GM12864 (cell line): ENCODE data around the gene TRPT1.

Source experiments
- DNase-seq: peaks from one replicate; pipeline ENCODE4 v3.0.0-alpha.2; 2011; ENCODE audit warnings: low read depth
- H3K4me3 ChIP-seq: 2 replicates; pipeline ENCODE4 v1.5.1; 2011; ENCODE audit warnings: mild to moderate bottlenecking, low read depth, low read length, control low read depth
- TF ChIP-seq, protein P1 (sequence below): IDR thresholded peaks from 2 replicates; pipeline ENCODE4 v1.5.1; 2011; ENCODE audit warnings: low read depth, mild to moderate bottlenecking, moderate library complexity, low read length, control low read depth, inconsistent platforms; ENCODE audit errors: missing control alignments

TRPT1 gene

DNA sequence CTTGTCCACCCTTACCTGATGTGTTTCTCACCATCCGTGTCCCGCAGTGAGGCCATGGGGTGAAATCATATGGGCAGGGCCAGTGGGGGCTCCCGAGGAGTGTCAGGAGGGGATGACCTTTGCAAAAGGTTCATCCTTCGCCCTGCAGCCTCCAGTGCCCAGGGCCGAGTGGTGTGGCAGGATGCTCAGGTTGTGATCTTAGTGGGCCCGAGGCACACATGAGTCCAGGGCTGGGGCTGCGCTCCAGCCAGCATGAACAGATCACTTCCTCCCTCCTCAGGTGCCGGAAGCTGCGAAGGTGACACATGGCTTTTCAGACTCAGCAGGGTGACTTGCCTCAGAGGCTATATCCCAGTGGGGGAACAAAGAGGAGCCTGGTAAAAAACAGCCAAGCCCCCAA lies 12.1 kb upstream of the TRPT1 start:
- no peak for DNase-seq
- TF ChIP-seq, protein P1, sequence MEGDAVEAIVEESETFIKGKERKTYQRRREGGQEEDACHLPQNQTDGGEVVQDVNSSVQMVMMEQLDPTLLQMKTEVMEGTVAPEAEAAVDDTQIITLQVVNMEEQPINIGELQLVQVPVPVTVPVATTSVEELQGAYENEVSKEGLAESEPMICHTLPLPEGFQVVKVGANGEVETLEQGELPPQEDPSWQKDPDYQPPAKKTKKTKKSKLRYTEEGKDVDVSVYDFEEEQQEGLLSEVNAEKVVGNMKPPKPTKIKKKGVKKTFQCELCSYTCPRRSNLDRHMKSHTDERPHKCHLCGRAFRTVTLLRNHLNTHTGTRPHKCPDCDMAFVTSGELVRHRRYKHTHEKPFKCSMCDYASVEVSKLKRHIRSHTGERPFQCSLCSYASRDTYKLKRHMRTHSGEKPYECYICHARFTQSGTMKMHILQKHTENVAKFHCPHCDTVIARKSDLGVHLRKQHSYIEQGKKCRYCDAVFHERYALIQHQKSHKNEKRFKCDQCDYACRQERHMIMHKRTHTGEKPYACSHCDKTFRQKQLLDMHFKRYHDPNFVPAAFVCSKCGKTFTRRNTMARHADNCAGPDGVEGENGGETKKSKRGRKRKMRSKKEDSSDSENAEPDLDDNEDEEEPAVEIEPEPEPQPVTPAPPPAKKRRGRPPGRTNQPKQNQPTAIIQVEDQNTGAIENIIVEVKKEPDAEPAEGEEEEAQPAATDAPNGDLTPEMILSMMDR = no peak
- no peak overlapping the region for H3K4me3 ChIP-seq

DNA sequence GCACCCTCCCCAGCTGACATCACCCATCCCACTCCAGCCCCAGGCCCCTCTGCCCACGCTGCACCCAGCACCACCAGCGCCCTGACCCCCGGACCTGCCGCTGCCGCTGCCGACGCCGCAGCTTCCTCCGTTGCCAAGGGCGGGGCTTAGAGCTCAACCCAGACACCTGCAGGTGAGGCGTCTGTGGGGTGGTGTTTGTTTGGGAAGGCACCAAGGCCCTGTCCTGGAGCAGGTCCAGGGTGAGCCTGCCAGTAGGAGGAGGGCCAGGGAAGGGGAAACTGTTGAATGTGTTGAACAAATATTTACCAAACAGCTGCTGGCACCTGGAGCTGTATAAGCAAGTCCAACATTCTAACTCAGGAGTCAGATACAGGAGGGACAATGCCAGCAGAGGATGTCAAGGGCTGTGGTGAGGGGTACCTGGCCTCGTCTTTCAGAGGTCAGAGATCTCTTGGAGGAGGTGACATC lies 11.5 kb upstream of the TRPT1 start:
- no peak overlapping the region for H3K4me3 ChIP-seq

DNA sequence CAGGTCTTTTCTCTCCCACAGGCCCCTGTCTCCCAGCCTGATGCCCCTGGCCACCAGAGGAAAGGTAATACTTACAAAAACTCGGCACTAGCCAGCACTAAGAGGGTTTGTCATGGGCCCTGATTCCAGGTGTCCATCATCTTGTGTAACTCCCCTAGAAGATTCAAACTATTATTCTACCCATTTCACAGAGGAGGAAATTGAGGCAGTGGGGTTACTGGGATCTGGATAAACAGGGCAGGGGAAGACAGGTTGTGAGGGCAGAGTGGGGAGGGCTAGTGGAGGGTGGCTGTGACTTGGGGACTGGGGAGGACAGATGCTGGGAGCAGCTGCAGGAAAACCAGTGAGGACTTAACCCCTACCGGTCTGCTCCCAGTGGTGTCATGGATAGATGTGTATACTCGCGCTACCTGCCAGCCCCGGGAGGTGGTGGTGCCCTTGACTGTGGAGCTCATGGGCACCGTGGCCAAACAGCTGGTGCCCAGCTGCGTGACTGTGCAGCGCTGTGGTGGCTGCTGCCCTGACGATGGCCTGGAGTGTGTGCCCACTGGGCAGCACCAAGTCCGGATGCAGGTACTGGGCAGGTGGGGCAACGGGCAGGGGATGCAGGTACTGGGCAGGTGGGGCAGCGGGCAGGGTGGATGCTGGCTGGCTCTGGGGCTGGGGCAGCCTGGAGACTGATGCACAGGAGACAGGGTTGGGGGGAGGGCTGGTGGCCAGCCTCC lies 9.6 kb upstream of the TRPT1 start:
- peak overlapping the region; percentile 63 for H3K4me3 ChIP-seq
- DNase-seq = no peak
- TF ChIP-seq, protein P1 = no peak

More for the DNA sequence above, 11.5 kb upstream of the TRPT1 start:
- TF ChIP-seq, protein P1 = no peak
- no peak for DNase-seq

DNA sequence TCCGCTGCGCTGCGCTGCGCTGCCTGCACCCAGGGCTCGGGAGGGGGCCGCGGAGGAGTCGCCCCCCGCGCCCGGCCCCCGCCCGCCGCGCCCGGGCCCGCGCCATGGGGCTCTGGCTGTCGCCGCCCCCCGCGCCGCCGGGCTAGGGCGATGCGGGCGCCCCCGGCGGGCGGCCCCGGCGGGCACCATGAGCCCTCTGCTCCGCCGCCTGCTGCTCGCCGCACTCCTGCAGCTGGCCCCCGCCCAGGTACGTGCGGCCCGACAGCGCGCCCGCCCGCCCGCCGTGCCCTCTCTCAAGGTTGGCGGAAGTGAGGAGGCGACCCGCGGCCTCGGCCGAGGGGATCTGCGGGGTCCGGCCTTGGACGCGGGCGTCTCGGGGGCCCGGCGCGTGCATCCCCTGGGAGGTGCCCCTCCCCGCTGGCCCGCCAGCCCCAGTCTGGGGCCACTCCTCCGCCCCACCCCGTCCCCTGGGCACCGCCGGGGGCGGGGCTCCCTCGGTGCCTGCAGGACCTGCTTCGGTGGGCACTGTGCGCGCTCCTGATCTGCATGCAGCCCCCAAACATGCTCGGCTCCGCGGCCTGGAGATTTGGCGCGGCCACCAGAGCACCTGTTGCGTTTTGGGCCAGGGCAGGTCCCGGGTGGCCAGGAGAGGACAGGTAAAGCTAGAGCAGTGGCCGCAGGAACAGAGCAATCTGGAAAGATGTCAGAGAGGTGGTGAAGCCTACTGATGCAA lies 8.8 kb upstream of the TRPT1 start:
- peak overlapping the region; percentile 63 for H3K4me3 ChIP-seq
- TF ChIP-seq, protein P1 = no peak
- no peak for DNase-seq

DNA sequence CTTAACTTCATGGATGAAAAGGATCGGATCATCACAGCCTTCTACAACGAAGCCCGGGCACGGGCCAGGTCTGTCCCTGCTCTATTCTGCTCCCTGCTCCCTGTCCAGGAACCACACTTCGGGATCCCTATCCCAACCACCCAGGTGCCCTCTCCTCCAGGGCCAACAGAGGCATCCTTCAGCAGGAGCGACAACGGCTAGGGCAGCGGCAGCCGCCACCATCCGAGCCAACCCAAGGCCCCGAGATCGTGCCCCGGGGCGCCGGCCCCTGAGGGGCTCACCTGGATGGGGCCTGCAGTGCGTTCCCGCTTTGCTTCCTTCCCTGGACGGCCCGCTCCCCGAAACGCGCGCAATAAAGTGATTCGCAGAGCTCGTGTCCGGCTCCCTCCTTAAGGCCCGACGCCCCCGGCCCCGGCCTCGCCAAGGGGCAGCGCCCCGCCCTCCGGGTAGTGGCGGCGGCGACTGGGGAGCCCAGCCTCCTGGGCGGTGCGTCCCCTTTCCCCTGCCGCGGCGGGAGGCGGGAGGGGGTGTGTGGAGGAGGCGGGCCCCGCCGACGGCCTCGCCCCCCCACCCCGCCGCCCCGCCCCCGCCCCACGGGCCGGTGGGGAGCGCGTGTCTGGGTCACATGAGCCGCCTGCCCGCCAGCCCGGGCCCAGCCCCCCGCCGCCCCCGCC lies 8.1 kb upstream of the TRPT1 start, which contains the start of gene VEGFB:
Gene VEGFB, plus strand, starts transcription at position 672 of the 674 bp plus-strand sequence. CDS start 250 bp downstream, outside the sequence.
- TF ChIP-seq, protein P1 = no peak
- DNase-seq = no peak
- peak within 1 kb of the TSS; percentile 63 for H3K4me3 ChIP-seq

DNA sequence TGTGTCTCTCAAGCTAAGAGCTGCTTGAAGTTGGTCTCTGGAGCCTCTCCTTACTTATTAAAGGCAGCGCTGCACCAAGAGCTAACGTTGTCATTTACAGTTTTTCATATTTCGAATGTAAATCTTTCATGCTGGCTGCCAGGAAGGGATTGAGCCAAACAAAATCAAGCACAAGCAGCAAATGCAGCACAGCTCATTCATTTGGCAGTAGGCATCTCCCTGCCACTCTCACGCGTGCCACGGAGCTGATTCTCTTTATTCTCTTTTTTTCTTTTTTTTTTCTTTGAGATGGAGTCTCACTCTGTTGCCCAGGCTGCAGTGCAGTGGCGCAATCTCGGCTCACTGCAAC lies 7.0 kb upstream of the TRPT1 start:
- TF ChIP-seq, protein P1 = no peak
- DNase-seq = no peak
- no peak overlapping the region for H3K4me3 ChIP-seq
